Panc1 (cell line): ENCODE results near the gene WBP2NL.

ENCODE experiments used
- POLR2AphosphoS5 ChIP-seq: IDR thresholded peaks from 2 replicates; pipeline ENCODE4 v1.6.1; 2012; ENCODE audit warnings: mild to moderate bottlenecking, low read depth, low read length, moderate library complexity
- REST ChIP-seq, 2 experiments: IDR thresholded peaks; 2 replicates each; pipeline ENCODE4 v1.6.1; 2011 to 2012; ENCODE audit warnings: low read depth in 2 of 2, control low read depth in 1 of 2, low read length in 1 of 2, mild to moderate bottlenecking in 1 of 2, moderate library complexity in 1 of 2; ENCODE audit not compliant: insufficient read depth in 1 of 2
- SIN3A ChIP-seq: IDR thresholded peaks from 2 replicates; pipeline ENCODE4 v1.6.1; 2012; ENCODE audit warnings: low read depth, mild to moderate bottlenecking, low read length, moderate library complexity, borderline replicate concordance; ENCODE audit not compliant: insufficient read depth
- TF ChIP-seq, protein P1 (sequence below): fragments of 450-650 bp; IDR thresholded peaks from 2 replicates; pipeline ENCODE4 v1.5.1; 2017; ENCODE audit warnings: mild to moderate bottlenecking

GRCh38 chr22:41983513-41984405 is 14.8 kb upstream of the WBP2NL start:
- TF ChIP-seq, protein P1, sequence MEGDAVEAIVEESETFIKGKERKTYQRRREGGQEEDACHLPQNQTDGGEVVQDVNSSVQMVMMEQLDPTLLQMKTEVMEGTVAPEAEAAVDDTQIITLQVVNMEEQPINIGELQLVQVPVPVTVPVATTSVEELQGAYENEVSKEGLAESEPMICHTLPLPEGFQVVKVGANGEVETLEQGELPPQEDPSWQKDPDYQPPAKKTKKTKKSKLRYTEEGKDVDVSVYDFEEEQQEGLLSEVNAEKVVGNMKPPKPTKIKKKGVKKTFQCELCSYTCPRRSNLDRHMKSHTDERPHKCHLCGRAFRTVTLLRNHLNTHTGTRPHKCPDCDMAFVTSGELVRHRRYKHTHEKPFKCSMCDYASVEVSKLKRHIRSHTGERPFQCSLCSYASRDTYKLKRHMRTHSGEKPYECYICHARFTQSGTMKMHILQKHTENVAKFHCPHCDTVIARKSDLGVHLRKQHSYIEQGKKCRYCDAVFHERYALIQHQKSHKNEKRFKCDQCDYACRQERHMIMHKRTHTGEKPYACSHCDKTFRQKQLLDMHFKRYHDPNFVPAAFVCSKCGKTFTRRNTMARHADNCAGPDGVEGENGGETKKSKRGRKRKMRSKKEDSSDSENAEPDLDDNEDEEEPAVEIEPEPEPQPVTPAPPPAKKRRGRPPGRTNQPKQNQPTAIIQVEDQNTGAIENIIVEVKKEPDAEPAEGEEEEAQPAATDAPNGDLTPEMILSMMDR = no peak
- TF ChIP-seq POLR2AphosphoS5 (no peak), REST (IDR thresholded peaks at IDR 0.05; ENCODE audit: insufficient read depth in 1 of 2, low read depth in 2 of 2, low read length in 1 of 2) (no peak), SIN3A (no peak)
